K562 (cell line): ENCODE results near the gene RAI1.

ENCODE experiments used
- ATF1 ChIP-seq, 2 experiments: fragments of 450-650 bp in 1 of 2; IDR thresholded peaks; 2 replicates each; pipeline ENCODE4 v1.6.1; 2016; ENCODE audit warnings: missing compliant biosample characterization in 1 of 2, missing genetic modification characterization in 1 of 2
- HEY1 ChIP-seq: fragments of 250-450 bp; sonication (Bioruptor Pico); IDR thresholded peaks from 2 replicates; pipeline ENCODE4 v1.5.0; 2020; ENCODE audit warnings: mild to moderate bottlenecking, moderate library complexity, borderline replicate concordance
- POLR2A ChIP-seq: fragments of 450-650 bp; conservative IDR thresholded peaks from 2 replicates; pipeline ENCODE4 v1.6.1; 2016
- PTTG1 ChIP-seq: fragments of 450-650 bp; IDR thresholded peaks from 2 replicates; pipeline ENCODE4 v1.6.1; 2016; ENCODE audit warnings: low read depth, mild to moderate bottlenecking, missing genetic modification characterization, missing compliant biosample characterization
- RBFOX2 ChIP-seq: fragments of 200-400 bp; formaldehyde crosslinking; IDR thresholded peaks from 2 replicates; pipeline ENCODE4 v1.6.1; 2017; ENCODE audit warnings: low read depth, mild to moderate bottlenecking, low read length, moderate library complexity
- SNRNP70 ChIP-seq: fragments of 200-400 bp; formaldehyde crosslinking; optimal IDR thresholded peaks from 2 replicates; pipeline ENCODE3; 2017; ENCODE audit warnings: low read depth, low read length
- ZBED1 ChIP-seq: IDR thresholded peaks from 2 replicates; pipeline ENCODE4 v1.6.1; 2014
- ZKSCAN1 ChIP-seq: fragments of 150-350 bp; IDR thresholded peaks from 2 replicates; pipeline ENCODE4 v1.6.1; 2016; ENCODE audit warnings: low read depth, low read length
- ZZZ3 ChIP-seq: fragments of 450-650 bp; IDR thresholded peaks from 2 replicates; pipeline ENCODE4 v1.6.1; 2016; ENCODE audit warnings: antibody characterized with exemption, mild to moderate bottlenecking, moderate library complexity
- TF ChIP-seq, protein P1 (sequence below), 3 experiments: IDR thresholded peaks in 2 of 3; conservative IDR thresholded peaks in 1 of 3; 2 replicates each; pipeline ENCODE4 v1.5.1; 2011 to 2012; ENCODE audit warnings: low read length in 3 of 3, mild to moderate bottlenecking in 3 of 3, control low read depth in 2 of 3, improper control_type of control experiment in 1 of 3, inconsistent platforms in 1 of 3, low read depth in 1 of 3, mixed read lengths in 1 of 3, moderate library complexity in 1 of 3; ENCODE audit not compliant: insufficient read depth in 2 of 3
- TF ChIP-seq, protein P2 (sequence below): sonication (generic); formaldehyde crosslinking; IDR thresholded peaks from 2 replicates; pipeline ENCODE4 v1.8.0; 2022; ENCODE audit warnings: missing genetic modification reagents, mild to moderate bottlenecking, borderline replicate concordance

DNA sequence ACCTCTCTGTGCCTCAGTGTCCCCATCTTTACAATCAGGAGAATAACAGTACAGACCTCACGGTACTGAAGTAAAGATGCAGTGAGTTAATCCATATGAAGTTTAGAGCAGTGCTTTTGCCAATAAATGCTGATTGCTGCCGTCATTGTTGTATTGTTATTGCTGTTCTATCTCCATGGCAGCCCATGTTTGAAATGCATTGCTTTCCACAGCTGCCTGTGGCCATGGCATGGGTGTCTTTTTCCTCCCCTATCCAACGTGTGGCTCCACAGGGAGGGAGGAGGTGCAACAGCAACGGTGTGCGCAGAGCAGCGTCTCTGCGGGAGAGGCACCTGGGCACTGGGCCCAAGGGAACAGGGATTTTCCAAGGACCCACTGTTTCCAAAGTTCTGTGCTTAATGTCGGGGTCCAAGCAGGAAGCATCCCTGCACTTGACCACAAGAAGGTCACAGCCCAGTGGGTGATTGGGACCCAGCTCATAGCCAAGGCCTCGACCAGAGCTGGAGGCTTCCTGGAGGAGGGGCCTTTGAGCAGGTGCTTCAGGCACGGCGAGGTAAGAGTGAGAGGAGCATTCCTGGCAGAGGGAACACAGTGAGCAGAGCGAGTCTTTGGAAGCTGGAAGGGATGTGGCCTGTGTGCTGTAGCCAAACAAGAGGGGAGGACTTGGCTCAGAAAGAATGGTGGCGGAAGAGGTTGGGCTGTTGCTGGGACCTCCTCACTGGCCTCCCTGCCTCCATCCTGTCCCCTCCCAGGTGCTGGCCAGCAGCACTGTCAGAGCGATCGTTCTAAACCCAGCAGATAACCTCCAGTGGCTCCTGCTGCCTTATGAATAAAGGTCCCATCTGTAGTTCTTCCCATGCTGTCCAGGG lies 3.9 kb downstream of the RAI1 start:
- TF ChIP-seq RBFOX2 (0 out of 2 replicates have a peak, but pooled peaks have one; percentile 9), ZZZ3 (no peak), ATF1 (CRISPR knock-in tag; IDR thresholded peaks at IDR 0.05) (no peak), ATF1 (tag; IDR thresholded peaks at IDR 0.05) (no peak), ZKSCAN1 (no peak), POLR2A (no peak), ZBED1 (no peak), HEY1 (no peak), SNRNP70 (no peak), PTTG1 (tag) (no peak)
- TF ChIP-seq, protein P1, sequence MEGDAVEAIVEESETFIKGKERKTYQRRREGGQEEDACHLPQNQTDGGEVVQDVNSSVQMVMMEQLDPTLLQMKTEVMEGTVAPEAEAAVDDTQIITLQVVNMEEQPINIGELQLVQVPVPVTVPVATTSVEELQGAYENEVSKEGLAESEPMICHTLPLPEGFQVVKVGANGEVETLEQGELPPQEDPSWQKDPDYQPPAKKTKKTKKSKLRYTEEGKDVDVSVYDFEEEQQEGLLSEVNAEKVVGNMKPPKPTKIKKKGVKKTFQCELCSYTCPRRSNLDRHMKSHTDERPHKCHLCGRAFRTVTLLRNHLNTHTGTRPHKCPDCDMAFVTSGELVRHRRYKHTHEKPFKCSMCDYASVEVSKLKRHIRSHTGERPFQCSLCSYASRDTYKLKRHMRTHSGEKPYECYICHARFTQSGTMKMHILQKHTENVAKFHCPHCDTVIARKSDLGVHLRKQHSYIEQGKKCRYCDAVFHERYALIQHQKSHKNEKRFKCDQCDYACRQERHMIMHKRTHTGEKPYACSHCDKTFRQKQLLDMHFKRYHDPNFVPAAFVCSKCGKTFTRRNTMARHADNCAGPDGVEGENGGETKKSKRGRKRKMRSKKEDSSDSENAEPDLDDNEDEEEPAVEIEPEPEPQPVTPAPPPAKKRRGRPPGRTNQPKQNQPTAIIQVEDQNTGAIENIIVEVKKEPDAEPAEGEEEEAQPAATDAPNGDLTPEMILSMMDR (IDR thresholded peaks at IDR 0.05 in 2 of 3, conservative IDR thresholded peaks at IDR 0.05 in 1 of 3; ENCODE audit: insufficient read depth in 2 of 3, low read depth in 1 of 3, low read length in 3 of 3), result no peak
- TF ChIP-seq, protein P2, sequence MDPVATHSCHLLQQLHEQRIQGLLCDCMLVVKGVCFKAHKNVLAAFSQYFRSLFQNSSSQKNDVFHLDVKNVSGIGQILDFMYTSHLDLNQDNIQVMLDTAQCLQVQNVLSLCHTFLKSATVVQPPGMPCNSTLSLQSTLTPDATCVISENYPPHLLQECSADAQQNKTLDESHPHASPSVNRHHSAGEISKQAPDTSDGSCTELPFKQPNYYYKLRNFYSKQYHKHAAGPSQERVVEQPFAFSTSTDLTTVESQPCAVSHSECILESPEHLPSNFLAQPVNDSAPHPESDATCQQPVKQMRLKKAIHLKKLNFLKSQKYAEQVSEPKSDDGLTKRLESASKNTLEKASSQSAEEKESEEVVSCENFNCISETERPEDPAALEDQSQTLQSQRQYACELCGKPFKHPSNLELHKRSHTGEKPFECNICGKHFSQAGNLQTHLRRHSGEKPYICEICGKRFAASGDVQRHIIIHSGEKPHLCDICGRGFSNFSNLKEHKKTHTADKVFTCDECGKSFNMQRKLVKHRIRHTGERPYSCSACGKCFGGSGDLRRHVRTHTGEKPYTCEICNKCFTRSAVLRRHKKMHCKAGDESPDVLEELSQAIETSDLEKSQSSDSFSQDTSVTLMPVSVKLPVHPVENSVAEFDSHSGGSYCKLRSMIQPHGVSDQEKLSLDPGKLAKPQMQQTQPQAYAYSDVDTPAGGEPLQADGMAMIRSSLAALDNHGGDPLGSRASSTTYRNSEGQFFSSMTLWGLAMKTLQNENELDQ, result no peak
